Calu3 (cell line): ENCODE results near the gene F8. TPM values are rescaled to one million over a fixed set of nuclear protein-coding genes. Genes with fewer than 3 reads are reported as not detected.

Experiments used
- BruUV-seq: library from RNA; stranded (reverse); fragments of 400-500 nt; replicated peaks from 2 replicates; lab custom pipeline; 2021; lab: Mats Ljungman, UMichigan
- CTCF ChIA-PET: fragments of 300-600 bp; sonication (Branson Sonifier 250); formaldehyde crosslinking; loops from one replicate; lab custom pipeline; 2022; ENCODE audit warnings: antibody characterized with exemption; lab: Charles Lee
- DNase-seq: peaks from one replicate; pipeline ENCODE4 v3.0.0; 2022
- H3K27ac Mint-ChIP-seq: one replicate; pipeline ENCODE4 v1.8.0; 2022; ENCODE audit warnings: mixed read lengths; ENCODE audit not compliant: unreplicated experiment
- H3K27me3 Mint-ChIP-seq: one replicate; pipeline ENCODE4 v1.8.0; 2022; ENCODE audit warnings: mixed read lengths; ENCODE audit not compliant: unreplicated experiment
- H3K36me3 Mint-ChIP-seq: one replicate; pipeline ENCODE4 v1.8.0; 2022; ENCODE audit warnings: mild to moderate bottlenecking, moderate library complexity, mixed read lengths; ENCODE audit not compliant: insufficient read depth, unreplicated experiment
- H3K4me1 Mint-ChIP-seq: one replicate; pipeline ENCODE4 v1.8.0; 2022; ENCODE audit warnings: mild to moderate bottlenecking, low read depth, mixed read lengths; ENCODE audit not compliant: unreplicated experiment
- H3K4me3 Mint-ChIP-seq: one replicate; pipeline ENCODE4 v1.8.0; 2022; ENCODE audit warnings: mild to moderate bottlenecking, low read depth, moderate library complexity, mixed read lengths; ENCODE audit not compliant: unreplicated experiment
- H3K9me3 Mint-ChIP-seq: one replicate; pipeline ENCODE4 v1.8.0; 2022; ENCODE audit warnings: low read depth, mixed read lengths; ENCODE audit not compliant: unreplicated experiment
- intact Hi-C: fragments of 100-400 bp; cut with micrococcal nuclease; formaldehyde crosslinking; loops from one replicate; pipeline ENCODE4 v1.10.0; 2022; ENCODE audit not compliant: unreplicated experiment
- total RNA-seq: library from RNA; stranded (reverse); gene quantifications from 2 replicates; pipeline ENCODE4 v1.2.3, GENCODE V29; 2022
- TF ChIP-seq, protein P1 (sequence below): fragments of 200-600 bp; IDR thresholded peaks from one replicate; pipeline ENCODE4 v1.8.0; 2022; ENCODE audit warnings: antibody characterized with exemption; ENCODE audit not compliant: unreplicated experiment

Gene F8
- total RNA-seq, 1 experiment from 2014 or later, result 1.6 TPM

DNA sequence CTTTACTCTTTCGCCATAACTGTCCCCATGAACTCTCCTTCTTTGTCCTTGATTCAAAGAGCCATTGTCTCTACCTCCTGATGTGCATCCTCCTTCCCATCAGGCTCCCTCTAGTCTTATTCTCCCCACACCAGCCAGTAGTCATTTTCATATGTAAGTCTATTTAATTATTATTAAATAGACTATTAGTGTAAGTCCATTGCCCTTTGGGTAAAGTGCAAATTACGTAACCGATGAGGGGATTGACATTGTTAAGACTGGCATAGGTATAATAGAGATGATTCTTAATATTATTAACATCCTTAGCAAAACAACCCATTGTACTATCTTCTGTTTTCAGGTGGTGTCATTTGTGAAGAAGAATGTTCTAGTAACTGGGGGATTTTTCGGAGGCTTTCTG, 31.7 kb upstream of the F8 start:
- Mint-ChIP-seq H3K4me3 (no peak overlapping the region), H3K27me3 (no peaks in the 10 kb centered on the region), H3K27ac (no peak overlapping the region), H3K4me1 (peaks cover 15% of the 10 kb centered on the region), H3K9me3 (no peaks in the 10 kb centered on the region), H3K36me3 (no peaks in the 10 kb centered on the region)
- CTCF ChIA-PET, result no interaction called here
- no TSS peak for BruUV-seq
- TF ChIP-seq, protein P1, sequence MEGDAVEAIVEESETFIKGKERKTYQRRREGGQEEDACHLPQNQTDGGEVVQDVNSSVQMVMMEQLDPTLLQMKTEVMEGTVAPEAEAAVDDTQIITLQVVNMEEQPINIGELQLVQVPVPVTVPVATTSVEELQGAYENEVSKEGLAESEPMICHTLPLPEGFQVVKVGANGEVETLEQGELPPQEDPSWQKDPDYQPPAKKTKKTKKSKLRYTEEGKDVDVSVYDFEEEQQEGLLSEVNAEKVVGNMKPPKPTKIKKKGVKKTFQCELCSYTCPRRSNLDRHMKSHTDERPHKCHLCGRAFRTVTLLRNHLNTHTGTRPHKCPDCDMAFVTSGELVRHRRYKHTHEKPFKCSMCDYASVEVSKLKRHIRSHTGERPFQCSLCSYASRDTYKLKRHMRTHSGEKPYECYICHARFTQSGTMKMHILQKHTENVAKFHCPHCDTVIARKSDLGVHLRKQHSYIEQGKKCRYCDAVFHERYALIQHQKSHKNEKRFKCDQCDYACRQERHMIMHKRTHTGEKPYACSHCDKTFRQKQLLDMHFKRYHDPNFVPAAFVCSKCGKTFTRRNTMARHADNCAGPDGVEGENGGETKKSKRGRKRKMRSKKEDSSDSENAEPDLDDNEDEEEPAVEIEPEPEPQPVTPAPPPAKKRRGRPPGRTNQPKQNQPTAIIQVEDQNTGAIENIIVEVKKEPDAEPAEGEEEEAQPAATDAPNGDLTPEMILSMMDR, result no peak
- no peak for DNase-seq
- intact Hi-C loops, result no loop called here

GRCh38 chrX:155053656-155054055, 31.1 kb upstream of the F8 start:
- CTCF ChIA-PET, result no interaction called here
- Mint-ChIP-seq H3K36me3 (no peaks in the 10 kb centered on the region), H3K4me1 (peaks cover 15% of the 10 kb centered on the region), H3K9me3 (no peaks in the 10 kb centered on the region), H3K27ac (peak overlapping the region; percentile 29), H3K27me3 (no peaks in the 10 kb centered on the region), H3K4me3 (peak overlapping the region; percentile 10)
- TF ChIP-seq, protein P1, result no peak
- no TSS peak for BruUV-seq
- DNase-seq, result no peak
- intact Hi-C loops, result no loop called here

DNA sequence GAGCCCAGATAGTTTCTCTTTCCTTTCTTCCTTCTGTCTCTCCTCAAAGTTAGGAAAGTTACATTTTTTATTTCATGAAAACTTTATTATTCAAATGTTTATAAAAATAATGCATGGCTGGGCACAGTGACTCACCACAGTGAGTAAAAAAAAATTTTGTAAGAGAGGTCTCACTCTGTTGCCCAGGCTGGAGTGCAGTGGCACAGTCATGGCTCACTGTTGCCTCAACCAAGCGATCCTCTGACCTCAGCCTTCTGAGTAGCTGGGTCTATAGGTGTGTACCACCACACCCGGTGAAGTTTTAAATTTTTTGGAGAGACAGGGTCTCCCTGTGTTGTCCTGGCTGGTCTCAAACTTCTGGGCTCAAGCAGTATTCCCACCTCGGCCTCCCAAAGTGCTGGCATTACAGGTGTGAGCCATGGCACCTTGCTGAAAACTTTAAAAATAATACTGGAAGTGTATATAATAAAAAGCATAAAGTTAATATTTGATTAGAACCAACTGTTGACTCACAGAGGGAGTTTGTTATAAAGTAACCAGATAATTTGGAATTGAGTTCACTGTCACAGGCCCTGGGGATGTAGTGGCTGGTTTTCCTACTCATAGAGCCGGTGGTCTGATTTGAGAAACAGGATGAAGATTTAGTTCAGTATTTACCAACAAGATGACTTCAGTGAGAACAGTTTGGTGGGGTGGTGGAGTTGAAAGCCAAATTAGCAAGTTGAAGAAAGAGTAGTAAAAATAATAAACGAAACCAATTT, 30.4 kb upstream of the F8 start:
- no peak for DNase-seq
- H3K36me3 Mint-ChIP-seq, result no peaks in the 10 kb centered on the region
- peak overlapping the region; percentile 10 for H3K4me3 Mint-ChIP-seq
- CTCF ChIA-PET, result no interaction called here
- no TSS peak for BruUV-seq
- H3K4me1 Mint-ChIP-seq, result peaks cover 15% of the 10 kb centered on the region
- TF ChIP-seq, protein P1, result no peak
- H3K27me3 Mint-ChIP-seq, result no peaks in the 10 kb centered on the region
- H3K9me3 Mint-ChIP-seq, result no peaks in the 10 kb centered on the region
- peak overlapping the region; percentile 29 for H3K27ac Mint-ChIP-seq
- intact Hi-C loops, result no loop called here

DNA sequence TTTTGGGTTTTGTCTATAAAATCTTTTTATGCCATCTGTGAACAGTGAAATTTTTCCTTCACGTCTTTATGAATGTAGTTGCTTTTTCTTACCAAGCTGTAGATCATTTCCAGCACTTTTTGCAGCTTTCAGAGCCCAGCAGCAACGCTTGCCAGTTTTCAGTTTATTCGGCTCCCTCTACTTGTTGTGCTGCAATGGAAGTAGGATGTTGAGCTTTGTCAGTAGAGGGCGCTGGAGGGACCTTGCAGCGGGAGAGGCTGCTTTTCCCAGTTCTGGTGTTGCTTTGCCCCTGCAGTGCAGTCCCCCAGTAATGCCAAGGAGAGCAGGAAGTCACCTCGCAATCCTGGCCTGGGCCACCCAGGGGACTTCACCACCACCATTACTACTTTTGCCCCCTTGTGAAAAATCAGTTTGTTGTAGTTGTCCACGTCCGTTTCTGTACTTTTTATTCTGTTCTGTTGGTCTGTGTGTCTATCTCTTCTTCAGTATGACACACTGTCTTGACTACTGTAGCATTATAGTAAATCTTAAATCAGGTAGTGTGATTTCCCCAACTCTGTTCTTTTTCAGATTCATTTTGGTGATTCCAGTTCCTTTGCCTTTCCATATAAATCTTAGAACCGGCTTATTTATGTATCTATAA, 26.6 kb upstream of the F8 start:
- peak; percentile 65 for DNase-seq
- intact Hi-C loops, result no loop called here
- Mint-ChIP-seq H3K4me3 (no peak overlapping the region), H3K27me3 (no peaks in the 10 kb centered on the region), H3K27ac (no peak overlapping the region), H3K9me3 (no peaks in the 10 kb centered on the region), H3K4me1 (peaks cover 13% of the 10 kb centered on the region), H3K36me3 (no peaks in the 10 kb centered on the region)
- BruUV-seq, result no TSS peak
- CTCF ChIA-PET, result interaction anchor here (0.6 to 1.0 kb wide), 3 partner anchors 22 to 132 kb away, joined by 3 to 6 read pairs (median 3); partner anchors contain the start of gene FUNDC2
- TF ChIP-seq, protein P1, result no peak
